Erythroblast (primary cell): ENCODE measurements around the gene PDLIM7.

Experiments used
- GATA1 ChIP-seq: IDR thresholded peaks from 2 replicates; pipeline ENCODE4 v1.6.1; 2011; ENCODE audit warnings: low read depth, mild to moderate bottlenecking, control low read depth, low read length, moderate library complexity
- POLR2A ChIP-seq: IDR thresholded peaks from 2 replicates; pipeline ENCODE4 v1.6.1; 2011; ENCODE audit warnings: mild to moderate bottlenecking, low read length

GRCh38 chr5:177540438-177540837 lies 43.0 kb upstream of the PDLIM7 start:
- TF ChIP-seq POLR2A (no peak), GATA1 (no peak)
